ENCODE data around the gene CEBPE. TPM values are rescaled to one million over a fixed set of nuclear protein-coding genes. Genes with fewer than 3 reads are reported as not detected.
A peak's percentile ranks its signal among the peaks of the same experiment; 100 is the strongest.

The CEBPE gene
- total RNA-seq, 2 experiments from 2014 or later: 1.1 to 2.3 TPM

DNA sequence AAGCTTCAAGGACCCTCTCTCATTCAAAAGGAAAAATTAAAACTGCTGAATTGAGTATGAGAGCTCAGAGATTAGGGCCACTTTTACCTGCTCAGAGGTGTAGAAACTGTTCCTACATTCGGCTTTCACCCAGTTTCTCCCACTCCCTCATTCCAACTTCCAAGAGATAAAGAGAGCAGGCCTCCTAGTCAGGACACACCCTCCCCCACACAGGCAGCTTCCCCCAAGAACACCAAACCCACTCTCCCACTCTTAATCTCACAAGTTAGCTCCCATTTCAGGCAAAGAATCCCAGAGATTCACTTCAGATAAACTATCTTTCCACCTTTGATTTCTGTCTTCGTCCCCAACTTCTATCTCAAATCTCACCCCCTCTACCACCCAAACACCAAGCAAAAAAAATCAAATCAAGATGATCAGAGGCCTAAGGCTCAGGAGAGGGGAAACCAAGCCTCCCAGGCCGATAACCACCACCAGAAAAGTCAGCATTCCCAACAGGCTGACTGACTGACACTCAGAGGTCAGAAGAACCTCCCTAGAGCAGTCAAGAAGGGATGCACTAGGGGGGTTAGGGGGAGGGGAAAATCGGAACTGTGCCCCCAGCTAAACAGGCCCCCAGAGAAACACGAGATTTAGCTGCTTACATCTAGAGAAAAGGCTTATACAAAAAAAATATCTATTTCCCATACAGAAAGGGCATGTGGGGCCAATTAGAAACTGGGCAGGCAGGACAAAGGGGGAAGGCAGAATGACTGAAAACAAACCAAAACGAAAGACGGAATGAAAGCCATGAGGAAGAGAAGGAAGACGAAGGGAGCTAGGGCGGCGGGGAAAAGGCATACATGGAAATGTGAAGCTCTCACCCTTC is 48.6 kb downstream of the CEBPE start:
- CTCF ChIA-PET (ENCODE audit: unreplicated experiment): interaction anchor here (0.6 to 1.4 kb wide), 6 partner anchors 12 to 250 kb away, joined by 3 to 8 read pairs (median 4); partner anchors contain the start of gene ACIN1
- peaks cover 83% of the 10 kb centered on the region for H3K36me3 ChIP-seq (ENCODE audit: insufficient read depth, low read length)
- H3K9me2 ChIP-seq (ENCODE audit: insufficient read depth, low read length): no peaks in the 10 kb centered on the region
- H2AFZ ChIP-seq (ENCODE audit: low read length): no peak overlapping the region
- H3K79me2 ChIP-seq (ENCODE audit: insufficient read depth, low read depth, low read length): peaks cover 45% of the 10 kb centered on the region
- H3K4me1 ChIP-seq (ENCODE audit: insufficient read depth, low read length, poor library complexity, severe bottlenecking): peaks cover 29% of the 10 kb centered on the region
- 0 out of 2 replicates have a peak, but pooled peaks cover 9% of the 10 kb centered on the region for H4K20me1 ChIP-seq (ENCODE audit: insufficient read depth, low read length)
- POLR2A ChIA-PET: interaction anchor here (0.6 to 1.6 kb wide), 7 partner anchors 12 to 230 kb away, joined by 3 to 10 read pairs (median 3); partner anchors contain the start of gene SLC7A8
- H3K27ac ChIP-seq (ENCODE audit: low read depth, low read length, poor library complexity, severe bottlenecking): peak overlapping the region; percentile 42
- peak overlapping the region; percentile 94 for H3K4me2 ChIP-seq (ENCODE audit: low read length)
- BruUV-seq (replicated peaks): no TSS peak
- no peaks in the 10 kb centered on the region for H3K9me3 ChIP-seq (ENCODE audit: low read length)
- TF ChIP-seq, protein P1, sequence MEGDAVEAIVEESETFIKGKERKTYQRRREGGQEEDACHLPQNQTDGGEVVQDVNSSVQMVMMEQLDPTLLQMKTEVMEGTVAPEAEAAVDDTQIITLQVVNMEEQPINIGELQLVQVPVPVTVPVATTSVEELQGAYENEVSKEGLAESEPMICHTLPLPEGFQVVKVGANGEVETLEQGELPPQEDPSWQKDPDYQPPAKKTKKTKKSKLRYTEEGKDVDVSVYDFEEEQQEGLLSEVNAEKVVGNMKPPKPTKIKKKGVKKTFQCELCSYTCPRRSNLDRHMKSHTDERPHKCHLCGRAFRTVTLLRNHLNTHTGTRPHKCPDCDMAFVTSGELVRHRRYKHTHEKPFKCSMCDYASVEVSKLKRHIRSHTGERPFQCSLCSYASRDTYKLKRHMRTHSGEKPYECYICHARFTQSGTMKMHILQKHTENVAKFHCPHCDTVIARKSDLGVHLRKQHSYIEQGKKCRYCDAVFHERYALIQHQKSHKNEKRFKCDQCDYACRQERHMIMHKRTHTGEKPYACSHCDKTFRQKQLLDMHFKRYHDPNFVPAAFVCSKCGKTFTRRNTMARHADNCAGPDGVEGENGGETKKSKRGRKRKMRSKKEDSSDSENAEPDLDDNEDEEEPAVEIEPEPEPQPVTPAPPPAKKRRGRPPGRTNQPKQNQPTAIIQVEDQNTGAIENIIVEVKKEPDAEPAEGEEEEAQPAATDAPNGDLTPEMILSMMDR (conservative IDR thresholded peaks at IDR 0.05; ENCODE audit: low read length): no peak
- TF ChIP-seq EZH2phosphoT487 (IDR thresholded peaks at IDR 0.05; ENCODE audit: borderline replicate concordance, low read depth, low read length): no peak
- peak overlapping the region; percentile 79 for H3K4me3 ChIP-seq (ENCODE audit: low read depth, low read length, poor library complexity, severe bottlenecking)
- DNase-seq (ENCODE audit: low spot score): no peak
- intact Hi-C loops (cut with micrococcal nuclease; ENCODE audit: unreplicated experiment): loop anchor here (2.0 to 5.0 kb wide), 2 partner anchors 24 to 232 kb away; partner anchors contain the start of genes ACIN1, C14orf119 and PPP1R3E

- Histone ChIP-seq H3K4me3 (ENCODE audit: low read depth, low read length, poor library complexity, severe bottlenecking) (no peak overlapping the region), H4K20me1 (ENCODE audit: insufficient read depth, low read length) (0 out of 2 replicates have a peak, but pooled peaks cover 9% of the 10 kb centered on the region), H3K27ac (ENCODE audit: low read depth, low read length, poor library complexity, severe bottlenecking) (peak overlapping the region; percentile 25), H2AFZ (ENCODE audit: low read length) (no peak overlapping the region), H3K4me1 (ENCODE audit: insufficient read depth, low read length, poor library complexity, severe bottlenecking) (peaks cover 29% of the 10 kb centered on the region), H3K4me2 (ENCODE audit: low read length) (peak overlapping the region; percentile 42; the same call in 1 of the 2 replicates), H3K79me2 (ENCODE audit: insufficient read depth, low read depth, low read length) (peaks cover 45% of the 10 kb centered on the region), H3K9me2 (ENCODE audit: insufficient read depth, low read length) (no peaks in the 10 kb centered on the region), H3K36me3 (ENCODE audit: insufficient read depth, low read length) (peaks cover 83% of the 10 kb centered on the region), H3K9me3 (ENCODE audit: low read length) (no peaks in the 10 kb centered on the region)
- DNase-seq (ENCODE audit: low spot score): no peak
- TF ChIP-seq, protein P1 (conservative IDR thresholded peaks at IDR 0.05; ENCODE audit: low read length): no peak
- no TSS peak for BruUV-seq (replicated peaks)
- intact Hi-C loops (cut with micrococcal nuclease; ENCODE audit: unreplicated experiment): loop anchor here (1.0 kb wide), 2 partner anchors 51 to 118 kb away; no protein-coding TSS in a partner anchor
- ChIA-PET CTCF (ENCODE audit: unreplicated experiment) (interaction anchor here (0.6 to 1.7 kb wide), 12 partner anchors 8 to 114 kb away, joined by 3 to 12 read pairs (median 4); partner anchors contain the start of genes ACIN1, C14orf119, CEBPE and SLC7A8), POLR2A (interaction anchor here (0.6 to 1.4 kb wide), 4 partner anchors 25 to 200 kb away, joined by 3 to 5 read pairs (median 3); partner anchors contain the start of genes ACIN1, C14orf119 and SLC7A8)
These were observed 49.6 kb downstream of the CEBPE start for GRCh38 chr14:23069413-23069806.
